Activated T-cell treated with anti-CD3 and anti-CD28 coated beads, Interleukin-2, amount 50 U/mL, for 4 hours (primary cell): ENCODE measurements around the gene ALDH1B1. TPM values are rescaled to one million over a fixed set of nuclear protein-coding genes. Genes with fewer than 3 reads are reported as not detected.
A peak's percentile ranks its signal among the peaks of the same experiment; 100 is the strongest.

Source experiments
- ATAC-seq, 2 donors: fragments of 200-7000 bp; cut with Tn5 transposase; one replicate each; pipeline ENCODE4 v1.10.0; 2021
- DNase-seq: peaks from one replicate; pipeline ENCODE4 v3.0.0-alpha.2; 2020
- H3K27me3 Mint-ChIP-seq: one replicate; pipeline ENCODE4 v1.8.0; 2021; ENCODE audit warnings: low read depth, mixed read lengths
- H3K36me3 Mint-ChIP-seq: one replicate; pipeline ENCODE4 v1.8.0; 2022; ENCODE audit warnings: mixed read lengths; ENCODE audit not compliant: insufficient read depth
- H3K4me1 Mint-ChIP-seq: one replicate; pipeline ENCODE4 v1.8.0; 2021; ENCODE audit warnings: low read depth, mixed read lengths
- H3K4me3 Mint-ChIP-seq: one replicate; pipeline ENCODE4 v1.8.0; 2021; ENCODE audit warnings: mild to moderate bottlenecking, moderate library complexity, mixed read lengths
- H3K9me3 Mint-ChIP-seq: one replicate; pipeline ENCODE4 v1.8.0; 2021; ENCODE audit warnings: mixed read lengths
- total RNA-seq, 3 donors: library from RNA; stranded (reverse); gene quantifications; one replicate each; pipeline ENCODE4 v1.2.1, GENCODE V29; 2021

ALDH1B1 gene
- total RNA-seq, 3 donors from 2014 or later: 15.7 to 26.9 (median 22.0) TPM

GRCh38 chr9:38406476-38407186 lies 14.1 kb downstream of the ALDH1B1 start:
- DNase-seq: no peak
- no peak for ATAC-seq
- Mint-ChIP-seq H3K9me3 (no peaks in the 10 kb centered on the region), H3K4me1 (no peaks in the 10 kb centered on the region), H3K27me3 (peaks cover 17% of the 10 kb centered on the region), H3K36me3 (no peaks in the 10 kb centered on the region), H3K4me3 (no peak overlapping the region)

- H3K36me3 Mint-ChIP-seq: no peaks in the 10 kb centered on the region
- H3K4me1 Mint-ChIP-seq: no peaks in the 10 kb centered on the region
- peaks cover 15% of the 10 kb centered on the region for H3K27me3 Mint-ChIP-seq
- H3K9me3 Mint-ChIP-seq: no peaks in the 10 kb centered on the region
- no peak for DNase-seq
- no peak overlapping the region for H3K4me3 Mint-ChIP-seq
- no peak for ATAC-seq
Observed at GRCh38 chr9:38408719-38409118, 16.2 kb downstream of the ALDH1B1 start.

- Mint-ChIP-seq H3K27me3 (no peaks in the 10 kb centered on the region), H3K9me3 (no peaks in the 10 kb centered on the region), H3K4me3 (no peak overlapping the region), H3K4me1 (no peaks in the 10 kb centered on the region), H3K36me3 (no peaks in the 10 kb centered on the region)
- ATAC-seq: no peak
- DNase-seq: no peak
Observed at GRCh38 chr9:38412751-38413150, 20.2 kb downstream of the ALDH1B1 start.

GRCh38 chr9:38413283-38413682 lies 20.8 kb downstream of the ALDH1B1 start:
- Mint-ChIP-seq H3K4me1 (no peaks in the 10 kb centered on the region), H3K9me3 (no peaks in the 10 kb centered on the region), H3K4me3 (no peak overlapping the region), H3K27me3 (no peaks in the 10 kb centered on the region), H3K36me3 (no peaks in the 10 kb centered on the region)
- ATAC-seq (no peak), DNase-seq (no peak)

DNA sequence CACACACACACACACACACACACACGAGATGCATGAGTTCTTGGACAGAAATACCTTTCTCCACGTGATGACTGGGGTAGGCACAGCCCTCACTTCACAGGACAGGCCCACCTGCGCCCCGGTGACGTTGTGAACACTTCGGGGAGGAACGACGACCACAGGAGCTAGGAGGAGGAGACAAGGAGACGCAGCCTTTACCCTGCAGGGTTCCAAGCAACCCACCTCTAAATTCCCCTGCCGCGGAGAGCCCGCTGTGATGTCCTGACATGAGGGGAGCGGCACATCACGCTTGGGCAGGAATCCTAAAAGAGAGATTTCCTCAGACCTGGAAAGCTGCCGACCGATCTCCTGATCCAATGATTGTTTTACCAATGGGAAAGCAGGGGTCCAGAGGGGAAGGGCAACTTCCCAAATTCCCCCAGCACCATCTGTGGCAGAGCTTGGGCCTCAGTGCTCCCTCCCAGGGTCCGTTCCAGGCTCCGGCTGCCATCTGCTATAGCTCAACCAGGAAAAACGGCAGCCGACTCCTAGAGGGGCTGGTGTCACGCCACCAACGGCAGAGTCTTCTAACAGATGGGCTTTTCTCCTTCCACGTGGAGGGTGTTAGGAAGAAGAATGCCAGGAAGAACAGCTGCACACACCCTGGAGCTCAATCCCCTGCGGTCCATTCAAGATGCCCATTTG lies 21.7 kb downstream of the ALDH1B1 start:
- H3K4me3 Mint-ChIP-seq: no peak overlapping the region
- no peaks in the 10 kb centered on the region for H3K4me1 Mint-ChIP-seq
- ATAC-seq: no peak

GRCh38 chr9:38415856-38416255 lies 23.4 kb downstream of the ALDH1B1 start:
- no peaks in the 10 kb centered on the region for H3K9me3 Mint-ChIP-seq
- H3K4me1 Mint-ChIP-seq: no peaks in the 10 kb centered on the region
- H3K36me3 Mint-ChIP-seq: no peaks in the 10 kb centered on the region
- H3K4me3 Mint-ChIP-seq: no peak overlapping the region
- no peak for ATAC-seq
- peaks cover 10% of the 10 kb centered on the region for H3K27me3 Mint-ChIP-seq
- no peak for DNase-seq

More for the DNA sequence above, 21.7 kb downstream of the ALDH1B1 start:
- no peak for DNase-seq
- Mint-ChIP-seq H3K36me3 (no peaks in the 10 kb centered on the region), H3K27me3 (peaks cover 2% of the 10 kb centered on the region), H3K9me3 (no peaks in the 10 kb centered on the region)

DNA sequence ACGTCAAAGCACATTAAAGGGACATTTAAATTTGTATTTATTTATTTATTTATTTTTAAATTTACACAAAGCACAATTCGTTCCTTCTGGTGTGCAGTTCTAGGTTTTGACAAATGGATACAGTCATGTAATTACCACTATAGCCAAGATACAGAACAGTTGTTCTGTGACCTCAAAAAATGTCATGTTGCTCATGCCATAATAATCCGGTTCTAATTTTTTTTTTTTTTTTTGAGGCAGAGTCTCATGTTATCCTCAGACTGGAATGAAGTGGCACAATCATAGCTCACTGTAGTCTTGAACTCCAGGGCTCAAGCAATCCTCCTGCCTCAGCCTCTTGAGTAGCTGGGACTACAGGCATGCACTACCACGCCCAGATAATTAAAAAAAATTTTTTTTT lies 24.0 kb downstream of the ALDH1B1 start:
- H3K4me3 Mint-ChIP-seq: no peak overlapping the region
- H3K4me1 Mint-ChIP-seq: no peaks in the 10 kb centered on the region
- H3K27me3 Mint-ChIP-seq: peaks cover 14% of the 10 kb centered on the region
- no peaks in the 10 kb centered on the region for H3K36me3 Mint-ChIP-seq
- no peak for ATAC-seq
- H3K9me3 Mint-ChIP-seq: no peaks in the 10 kb centered on the region
- no peak for DNase-seq

- no peak overlapping the region for H3K4me3 Mint-ChIP-seq
- H3K9me3 Mint-ChIP-seq: no peaks in the 10 kb centered on the region
- peaks cover 20% of the 10 kb centered on the region for H3K27me3 Mint-ChIP-seq
- no peaks in the 10 kb centered on the region for H3K4me1 Mint-ChIP-seq
- DNase-seq: no peak
- H3K36me3 Mint-ChIP-seq: no peaks in the 10 kb centered on the region
- ATAC-seq: no peak
Observed at GRCh38 chr9:38417003-38417945, 24.8 kb downstream of the ALDH1B1 start.

DNA sequence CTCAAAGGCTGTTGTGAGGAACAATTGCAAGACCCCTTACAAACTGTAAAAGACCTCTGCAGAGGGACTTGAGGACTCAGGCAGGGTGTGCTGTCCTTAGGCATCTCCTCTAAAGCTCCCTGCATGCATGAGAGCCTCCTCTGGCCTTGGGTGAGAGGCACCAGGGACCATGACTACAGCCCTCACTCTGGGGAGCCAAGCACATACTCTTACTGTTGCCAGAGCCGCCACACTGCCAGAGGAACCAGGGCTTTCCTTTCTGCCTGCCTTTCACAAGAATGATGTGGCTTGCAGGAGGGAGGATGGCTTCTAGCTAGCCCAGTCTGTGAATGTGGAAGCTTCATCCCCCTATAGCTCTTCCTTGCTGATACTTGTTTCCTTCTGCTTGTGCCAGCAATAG lies 25.9 kb downstream of the ALDH1B1 start:
- ATAC-seq (no peak), DNase-seq (no peak)
- no peaks in the 10 kb centered on the region for H3K36me3 Mint-ChIP-seq
- H3K4me3 Mint-ChIP-seq: no peak overlapping the region
- H3K4me1 Mint-ChIP-seq: no peaks in the 10 kb centered on the region
- no peaks in the 10 kb centered on the region for H3K9me3 Mint-ChIP-seq
- H3K27me3 Mint-ChIP-seq: peaks cover 27% of the 10 kb centered on the region

GRCh38 chr9:38419181-38419580 lies 26.7 kb downstream of the ALDH1B1 start:
- no peak overlapping the region for H3K4me3 Mint-ChIP-seq

GRCh38 chr9:38421498-38422211 lies 29.2 kb downstream of the ALDH1B1 start:
- ATAC-seq: no peak
- Mint-ChIP-seq H3K4me3 (no peak overlapping the region), H3K27me3 (peaks cover 46% of the 10 kb centered on the region), H3K36me3 (no peaks in the 10 kb centered on the region), H3K9me3 (no peaks in the 10 kb centered on the region), H3K4me1 (peaks cover 2% of the 10 kb centered on the region)
- no peak for DNase-seq

More at GRCh38 chr9:38419181-38419580, 26.7 kb downstream of the ALDH1B1 start:
- ATAC-seq (no peak), DNase-seq (no peak)
- Mint-ChIP-seq H3K9me3 (no peaks in the 10 kb centered on the region), H3K4me1 (peaks cover 2% of the 10 kb centered on the region), H3K36me3 (no peaks in the 10 kb centered on the region), H3K27me3 (peaks cover 30% of the 10 kb centered on the region)

- H3K4me3 Mint-ChIP-seq: no peak overlapping the region
- ATAC-seq: no peak
- no peak for DNase-seq
- H3K9me3 Mint-ChIP-seq: no peaks in the 10 kb centered on the region
- H3K27me3 Mint-ChIP-seq: peaks cover 52% of the 10 kb centered on the region
- H3K4me1 Mint-ChIP-seq: peaks cover 2% of the 10 kb centered on the region
- no peaks in the 10 kb centered on the region for H3K36me3 Mint-ChIP-seq
Observed at GRCh38 chr9:38422555-38423260, 30.2 kb downstream of the ALDH1B1 start.

DNA sequence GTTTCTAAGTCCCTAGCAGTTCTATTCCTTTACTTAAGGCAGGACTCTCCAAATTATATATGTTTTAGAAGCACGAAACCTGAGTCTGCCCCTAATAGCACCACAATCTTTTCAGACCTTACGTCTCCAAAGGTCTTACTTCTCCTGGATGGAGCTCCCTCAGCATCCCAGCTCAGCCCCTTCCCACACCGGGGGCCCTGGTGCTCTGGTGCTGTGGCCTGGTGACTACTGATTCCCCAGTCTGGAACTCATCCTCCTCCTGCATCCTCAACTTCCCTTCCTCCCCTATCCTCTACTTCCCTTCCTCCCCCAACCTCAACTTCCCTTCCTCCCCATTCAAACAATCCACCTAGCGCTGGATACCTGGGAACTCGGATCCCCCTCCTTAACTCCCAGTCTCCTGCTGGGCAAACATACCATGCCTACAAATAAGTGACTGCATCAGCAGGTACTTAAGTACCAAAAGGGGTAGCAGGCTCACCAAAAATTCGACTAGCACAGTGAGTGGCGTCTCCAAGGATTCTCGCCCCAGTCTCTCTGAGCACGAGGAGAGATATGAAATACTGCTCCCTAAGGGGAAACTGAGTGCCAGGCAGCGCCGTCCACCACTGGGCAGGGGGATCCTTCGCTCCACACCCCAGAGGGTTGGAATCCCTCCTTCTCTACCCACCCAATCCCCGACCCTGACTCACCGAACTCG lies 30.9 kb downstream of the ALDH1B1 start:
- peak overlapping the region; percentile 40 for H3K4me3 Mint-ChIP-seq
- no peak for DNase-seq
- no peak for ATAC-seq
- no peaks in the 10 kb centered on the region for H3K9me3 Mint-ChIP-seq
- no peaks in the 10 kb centered on the region for H3K36me3 Mint-ChIP-seq
- peaks cover 54% of the 10 kb centered on the region for H3K27me3 Mint-ChIP-seq
- peaks cover 2% of the 10 kb centered on the region for H3K4me1 Mint-ChIP-seq
